ENCODE results near the gene ITIH3.

The ITIH3 gene

GRCh38 chr3:52791928-52792327 is 2.7 kb upstream of the ITIH3 start:
- H3K27me3 ChIP-seq (ENCODE audit: insufficient read depth, poor library complexity, severe bottlenecking), result no peaks in the 10 kb centered on the region
- TF ChIP-seq, protein P1, sequence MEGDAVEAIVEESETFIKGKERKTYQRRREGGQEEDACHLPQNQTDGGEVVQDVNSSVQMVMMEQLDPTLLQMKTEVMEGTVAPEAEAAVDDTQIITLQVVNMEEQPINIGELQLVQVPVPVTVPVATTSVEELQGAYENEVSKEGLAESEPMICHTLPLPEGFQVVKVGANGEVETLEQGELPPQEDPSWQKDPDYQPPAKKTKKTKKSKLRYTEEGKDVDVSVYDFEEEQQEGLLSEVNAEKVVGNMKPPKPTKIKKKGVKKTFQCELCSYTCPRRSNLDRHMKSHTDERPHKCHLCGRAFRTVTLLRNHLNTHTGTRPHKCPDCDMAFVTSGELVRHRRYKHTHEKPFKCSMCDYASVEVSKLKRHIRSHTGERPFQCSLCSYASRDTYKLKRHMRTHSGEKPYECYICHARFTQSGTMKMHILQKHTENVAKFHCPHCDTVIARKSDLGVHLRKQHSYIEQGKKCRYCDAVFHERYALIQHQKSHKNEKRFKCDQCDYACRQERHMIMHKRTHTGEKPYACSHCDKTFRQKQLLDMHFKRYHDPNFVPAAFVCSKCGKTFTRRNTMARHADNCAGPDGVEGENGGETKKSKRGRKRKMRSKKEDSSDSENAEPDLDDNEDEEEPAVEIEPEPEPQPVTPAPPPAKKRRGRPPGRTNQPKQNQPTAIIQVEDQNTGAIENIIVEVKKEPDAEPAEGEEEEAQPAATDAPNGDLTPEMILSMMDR (IDR thresholded peaks at IDR 0.05; ENCODE audit: poor library complexity, severe bottlenecking), result no peak
- H3K4me3 ChIP-seq (ENCODE audit: severe bottlenecking), result no peak overlapping the region
- DNase-seq (ENCODE audit: low spot score) (no peak), ATAC-seq (ENCODE audit: low read depth) (no peak)
- H3K27ac ChIP-seq (ENCODE audit: poor library complexity, severe bottlenecking), result no peak overlapping the region
- no peaks in the 10 kb centered on the region for H3K36me3 ChIP-seq (ENCODE audit: low read depth)
- no peaks in the 10 kb centered on the region for H3K9me3 ChIP-seq (ENCODE audit: severe bottlenecking)
- no peaks in the 10 kb centered on the region for H3K4me1 ChIP-seq (ENCODE audit: insufficient read depth, poor library complexity, severe bottlenecking)

DNA sequence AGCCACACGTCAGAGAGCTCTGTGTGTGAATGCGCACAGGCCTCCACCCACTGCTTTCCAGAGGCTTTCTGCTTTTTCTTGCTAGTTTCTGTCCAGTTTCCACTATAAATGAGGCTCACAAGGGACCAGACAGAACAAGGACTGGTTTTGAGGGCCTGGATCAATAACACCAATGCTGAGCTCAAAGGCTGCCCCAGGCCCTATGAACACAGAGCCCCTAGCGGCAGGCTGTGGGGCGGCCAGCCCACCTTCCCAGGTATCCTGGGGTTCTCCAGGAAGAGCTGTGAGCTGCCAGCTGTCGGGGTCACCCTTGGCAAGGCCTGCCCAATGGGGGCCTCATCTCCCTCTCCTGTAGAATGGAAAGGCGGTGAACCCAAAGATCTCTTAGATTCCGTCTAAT is 2.2 kb upstream of the ITIH3 start:
- TF ChIP-seq, protein P1 (IDR thresholded peaks at IDR 0.05; ENCODE audit: poor library complexity, severe bottlenecking), result no peak
- no peaks in the 10 kb centered on the region for H3K36me3 ChIP-seq (ENCODE audit: low read depth)
- H3K4me1 ChIP-seq (ENCODE audit: insufficient read depth, poor library complexity, severe bottlenecking), result no peaks in the 10 kb centered on the region
- H3K27me3 ChIP-seq (ENCODE audit: insufficient read depth, poor library complexity, severe bottlenecking), result no peaks in the 10 kb centered on the region
- no peak for DNase-seq (ENCODE audit: low spot score)
- no peaks in the 10 kb centered on the region for H3K9me3 ChIP-seq (ENCODE audit: severe bottlenecking)
- H3K4me3 ChIP-seq (ENCODE audit: severe bottlenecking), result no peak overlapping the region
- H3K27ac ChIP-seq (ENCODE audit: poor library complexity, severe bottlenecking), result no peak overlapping the region
- no peak for ATAC-seq (ENCODE audit: low read depth)

DNA sequence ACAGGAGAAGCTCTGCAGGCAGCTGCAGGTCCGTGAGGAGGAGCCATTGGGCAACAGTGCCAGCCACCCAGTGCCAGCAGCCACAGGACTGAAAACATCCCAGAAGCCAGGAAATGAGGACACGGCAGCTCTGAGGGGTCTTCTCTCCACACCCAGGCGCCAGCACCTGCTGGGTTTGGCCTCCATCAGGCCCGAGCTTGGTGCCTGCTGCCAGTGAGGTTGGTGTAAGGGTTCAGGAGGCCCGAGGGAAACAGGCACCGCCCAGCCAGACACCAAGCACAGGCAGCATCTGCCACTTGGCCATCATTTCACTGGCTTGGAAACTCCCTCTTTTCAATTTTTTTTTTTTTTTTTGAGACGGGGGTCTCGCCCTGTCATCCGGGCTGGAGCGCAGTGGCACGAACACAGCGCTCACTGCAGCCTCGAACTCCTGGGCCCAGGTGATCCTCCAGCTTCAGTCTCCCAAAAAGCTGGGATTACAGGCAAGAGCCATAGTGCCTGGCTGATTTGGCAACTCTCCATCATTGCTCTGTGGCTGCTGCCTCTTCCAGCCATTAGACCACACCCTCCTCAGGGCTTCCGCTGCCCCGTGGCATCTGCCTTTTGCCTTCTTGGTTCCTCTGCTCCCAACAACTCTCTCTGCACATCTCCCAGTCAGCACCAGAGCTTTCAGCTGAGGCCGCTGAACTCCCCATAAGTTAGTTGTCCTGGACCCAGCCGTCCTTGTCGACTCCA is 1.5 kb upstream of the ITIH3 start:
- H3K27ac ChIP-seq (ENCODE audit: poor library complexity, severe bottlenecking), result no peak overlapping the region
- TF ChIP-seq, protein P1 (IDR thresholded peaks at IDR 0.05; ENCODE audit: poor library complexity, severe bottlenecking), result no peak

DNA sequence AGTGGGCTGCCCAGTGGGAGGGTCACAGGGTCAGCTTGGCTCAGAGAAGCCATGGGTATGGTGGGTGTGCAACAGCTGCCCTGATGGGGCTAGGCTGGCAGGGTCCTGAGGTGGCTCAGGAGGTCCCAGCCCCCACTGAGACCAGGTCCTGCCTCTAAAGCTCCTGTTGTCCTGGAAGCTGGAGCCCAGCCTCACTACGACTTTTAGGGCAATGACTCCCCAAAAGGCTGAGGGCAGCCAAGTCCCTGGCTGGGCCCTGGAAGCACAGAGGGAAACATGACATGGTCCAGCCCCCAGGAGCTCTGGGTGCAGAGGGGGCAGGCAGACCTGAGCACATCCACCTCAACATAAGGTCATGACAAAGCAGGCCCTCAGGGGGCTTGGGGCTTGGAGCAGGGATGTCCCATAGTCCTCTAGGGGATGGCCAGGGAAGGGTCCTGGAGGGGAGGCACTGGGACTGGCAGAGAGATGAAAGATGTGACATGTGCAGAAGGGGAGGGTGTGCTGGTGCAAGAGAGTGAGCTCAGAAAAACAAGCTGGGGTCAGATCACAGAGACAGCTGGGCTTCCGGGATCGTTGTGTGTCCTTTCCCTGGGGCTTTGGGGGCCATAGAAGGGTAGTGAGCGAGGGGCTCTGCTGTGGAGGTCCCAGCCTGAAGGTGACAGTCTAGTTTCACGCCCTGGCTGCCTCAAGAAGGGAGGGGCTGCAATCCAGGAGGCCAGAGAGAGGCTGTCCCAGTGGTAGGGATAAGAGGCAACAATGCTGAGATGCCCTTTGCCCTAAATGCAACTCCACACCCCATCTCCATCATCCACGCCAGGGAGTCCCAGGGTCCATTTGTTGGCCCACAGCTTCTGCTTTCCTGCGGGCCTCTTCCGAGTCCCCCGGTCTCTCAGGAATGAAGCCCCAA is 639 bp upstream of the ITIH3 start:
- no peak overlapping the region for H3K4me3 ChIP-seq (ENCODE audit: severe bottlenecking)
- H3K27ac ChIP-seq (ENCODE audit: poor library complexity, severe bottlenecking), result no peak overlapping the region
- no peak for ATAC-seq (ENCODE audit: low read depth)
- H3K36me3 ChIP-seq (ENCODE audit: low read depth), result no peaks in the 10 kb centered on the region
- no peaks in the 10 kb centered on the region for H3K9me3 ChIP-seq (ENCODE audit: severe bottlenecking)
- no peaks in the 10 kb centered on the region for H3K27me3 ChIP-seq (ENCODE audit: insufficient read depth, poor library complexity, severe bottlenecking)
- no peaks in the 10 kb centered on the region for H3K4me1 ChIP-seq (ENCODE audit: insufficient read depth, poor library complexity, severe bottlenecking)
- TF ChIP-seq, protein P1 (IDR thresholded peaks at IDR 0.05; ENCODE audit: poor library complexity, severe bottlenecking), result no peak
- DNase-seq (ENCODE audit: low spot score), result no peak

More for the DNA sequence above, 1.5 kb upstream of the ITIH3 start:
- no peak overlapping the region for H3K4me3 ChIP-seq (ENCODE audit: severe bottlenecking)
- no peaks in the 10 kb centered on the region for H3K27me3 ChIP-seq (ENCODE audit: insufficient read depth, poor library complexity, severe bottlenecking)
- H3K4me1 ChIP-seq (ENCODE audit: insufficient read depth, poor library complexity, severe bottlenecking), result no peaks in the 10 kb centered on the region
- no peaks in the 10 kb centered on the region for H3K36me3 ChIP-seq (ENCODE audit: low read depth)
- DNase-seq (ENCODE audit: low spot score) (no peak), ATAC-seq (ENCODE audit: low read depth) (no peak)
- H3K9me3 ChIP-seq (ENCODE audit: severe bottlenecking), result no peaks in the 10 kb centered on the region
